Right lobe of liver (tissue), 4 donors: Measurements from ENCODE around the gene FAM167B.

Experiments used
- CTCF ChIP-seq, 4 donors: fragments of 200-600 bp in 3 of 4; fragments of 450-650 bp in 1 of 4; IDR thresholded peaks; one replicate each; pipeline versions ENCODE4 v1.5.1 to v1.8.0; 2016 to 2022; ENCODE audit warnings: antibody characterized with exemption in 4 of 4, mild to moderate bottlenecking in 2 of 4
- POLR2A ChIP-seq: fragments of 450-650 bp; IDR thresholded peaks from one replicate; pipeline ENCODE4 v1.6.1; 2017; ENCODE audit warnings: antibody characterized with exemption, mild to moderate bottlenecking
- donor health status: DM: no; HTN: no; CAD: no.
- donor health status: DM: no; HTN: no; CAD: no.
- donor health status: DM: no; HTN: yes; CAD: no.

DNA sequence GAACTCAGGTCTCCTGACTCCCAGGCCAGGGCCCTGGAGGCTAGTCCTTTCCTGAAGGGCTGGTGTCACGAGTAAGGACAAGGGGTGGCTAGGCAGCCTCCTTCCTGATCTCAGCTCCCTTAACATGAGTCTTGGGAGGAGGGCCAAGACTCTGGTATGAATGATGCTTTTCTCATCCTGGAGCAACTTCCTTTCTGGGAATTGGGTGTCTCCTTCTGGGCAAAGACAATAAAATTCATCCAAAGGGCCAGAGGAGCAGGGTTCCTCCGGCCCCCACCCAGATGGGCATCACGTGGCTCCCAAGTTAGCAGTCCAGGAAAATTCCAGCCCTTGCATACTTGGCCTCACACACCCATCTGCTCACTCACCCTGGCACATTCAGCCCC, at the start of gene FAM167B:
- TF ChIP-seq CTCF (IDR thresholded peaks at IDR 0.05) (no peak), POLR2A (no peak)
